Measurements from ENCODE around the gene RTN3.
"Not testable (repeated sequence)": the region's sequence is repeated elsewhere in the genome, so short reads cannot be mapped to it uniquely, and the experiment has no call there.

Gene RTN3

GRCh38 chr11:63683133-63683991 is 2.1 kb downstream of the RTN3 start:
- no peak for DNase-seq

DNA sequence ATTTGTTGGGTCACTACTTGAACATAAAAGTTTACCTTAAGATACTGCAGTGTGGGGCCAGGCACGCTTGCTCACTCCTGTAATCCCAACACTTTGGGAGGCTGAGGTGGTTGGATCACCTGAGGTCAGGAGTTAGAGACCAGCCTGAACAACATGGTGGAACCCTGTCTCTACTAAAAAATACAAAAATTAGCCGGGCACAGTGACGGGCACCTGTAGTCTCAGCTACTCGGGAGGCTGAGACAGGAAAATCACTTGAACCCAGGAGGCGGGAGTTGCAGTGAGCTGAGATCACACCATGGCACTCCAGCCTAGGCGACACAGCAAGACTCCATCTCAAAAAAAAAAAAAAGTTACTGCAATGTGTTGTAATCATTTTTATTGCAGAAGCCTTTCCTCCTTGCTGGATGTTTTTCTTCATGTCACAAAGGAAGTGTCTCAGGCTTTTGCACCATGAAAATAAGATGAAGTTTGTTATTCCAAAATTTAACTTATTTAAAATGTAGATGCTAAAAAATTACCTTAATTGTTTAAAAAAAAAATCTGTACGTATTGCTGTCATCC is 3.9 kb downstream of the RTN3 start:
- DNase-seq, result not testable (repeated sequence)

DNA sequence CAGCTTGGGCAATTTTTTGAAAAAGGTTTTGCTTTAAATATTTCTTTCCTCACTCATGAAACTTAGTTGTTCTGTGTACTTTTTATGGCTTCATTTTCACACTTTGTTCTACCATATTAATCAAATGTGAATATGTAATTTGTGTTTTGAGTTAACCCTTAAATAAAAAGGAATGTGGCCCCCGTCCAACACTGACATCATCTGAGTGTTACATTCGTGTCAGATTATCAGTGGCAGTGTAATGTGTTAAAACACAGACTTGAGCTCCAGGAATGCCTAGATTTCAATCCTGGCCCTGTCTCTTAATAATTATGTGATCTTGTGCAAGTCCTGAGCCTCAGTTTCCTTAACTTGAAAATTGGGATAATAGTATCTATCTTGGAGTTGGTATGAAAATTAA is 5.6 kb downstream of the RTN3 start:
- DNase-seq, result no peak

GRCh38 chr11:63687845-63688244 is 6.5 kb downstream of the RTN3 start:
- DNase-seq, result no peak

DNA sequence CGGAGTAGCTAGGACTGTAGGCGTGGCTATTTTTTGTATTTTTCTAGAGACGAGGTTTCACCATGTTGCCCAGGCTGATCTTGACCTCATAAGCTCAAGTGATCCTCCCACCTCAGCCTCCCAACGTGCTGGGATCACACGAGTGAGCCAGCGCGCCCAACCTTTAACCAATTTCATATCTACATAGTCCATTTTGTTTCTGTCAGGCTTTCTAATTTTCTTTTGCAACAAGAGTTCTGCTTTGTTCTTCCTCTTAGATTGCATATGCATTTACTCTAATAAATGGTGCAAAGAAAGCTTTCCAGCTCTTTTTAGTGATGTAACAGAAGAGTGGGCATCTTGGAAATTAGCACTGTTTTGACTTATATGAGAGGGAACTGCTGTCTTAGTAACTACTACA is 13.3 kb downstream of the RTN3 start:
- no peak for DNase-seq

GRCh38 chr11:63698976-63699733 is 17.9 kb downstream of the RTN3 start:
- DNase-seq, result no peak

GRCh38 chr11:63699896-63700295 is 18.6 kb downstream of the RTN3 start:
- no peak for DNase-seq

DNA sequence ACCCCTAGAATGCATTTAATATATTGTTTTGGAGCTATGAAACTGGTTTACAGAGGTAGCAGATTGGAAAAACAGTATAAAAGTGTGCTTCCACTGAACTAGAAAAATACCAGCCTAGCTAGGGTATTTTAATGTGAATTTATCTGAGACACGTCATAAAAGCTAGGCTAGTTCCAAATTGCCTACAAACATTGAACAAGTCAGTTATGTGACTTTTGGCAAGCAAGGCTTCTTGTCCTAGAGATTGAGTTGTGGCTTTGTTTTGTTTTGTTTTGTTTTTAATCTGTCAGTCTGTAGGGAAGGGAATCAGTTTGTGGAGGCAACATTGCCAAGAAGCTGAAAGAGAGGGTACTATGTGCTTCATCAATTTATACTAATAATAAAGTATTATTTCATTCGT is 24.2 kb downstream of the RTN3 start:
- DNase-seq, result no peak

DNA sequence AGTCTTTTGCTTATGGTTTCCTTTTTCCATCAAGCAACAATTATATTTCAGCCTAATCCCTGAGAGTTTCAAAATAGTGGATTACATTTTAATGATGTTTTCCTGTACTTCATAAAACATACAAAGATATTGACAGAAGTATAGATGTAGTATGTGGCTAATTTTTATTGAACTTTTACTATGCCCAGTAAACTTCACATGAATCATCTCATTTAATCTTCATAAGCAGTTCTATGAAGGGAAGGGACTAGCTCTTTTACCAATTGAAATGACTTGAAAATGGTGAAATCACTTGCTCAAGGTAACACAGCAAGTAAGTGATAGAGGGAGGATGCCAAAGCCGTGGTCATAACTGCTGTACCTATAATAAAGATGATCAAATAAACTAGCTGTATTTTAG is 27.5 kb downstream of the RTN3 start:
- no peak for DNase-seq

DNA sequence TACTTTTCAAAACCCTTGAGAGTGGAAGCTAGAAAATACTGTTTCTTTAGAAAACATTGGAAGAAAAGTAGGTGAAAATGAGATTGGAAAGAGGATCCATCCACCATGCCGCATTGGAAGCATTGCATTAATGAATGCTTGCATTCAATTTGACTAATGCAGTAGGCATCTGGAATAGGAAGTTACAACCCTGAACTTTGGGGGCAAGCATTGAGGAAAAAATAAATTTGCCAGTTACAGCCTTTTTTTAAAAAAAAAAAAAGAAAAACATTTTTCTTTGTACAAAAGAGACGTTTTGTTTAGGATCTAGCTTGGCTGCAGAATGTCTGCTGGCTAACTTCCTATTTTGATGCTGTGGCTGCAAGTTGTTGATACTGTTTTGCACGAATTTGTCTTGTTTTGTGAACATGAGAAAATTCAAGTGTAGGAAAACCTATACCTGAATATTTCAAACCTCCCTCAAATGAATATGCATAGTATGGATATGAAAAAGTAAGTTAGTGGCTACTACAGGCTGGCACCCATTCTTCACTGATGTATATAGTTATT is 28.1 kb downstream of the RTN3 start:
- no peak for DNase-seq

GRCh38 chr11:63710476-63711217 is 29.3 kb downstream of the RTN3 start:
- no peak for DNase-seq

- DNase-seq, result no peak
Measured at GRCh38 chr11:63711838-63712237, 30.5 kb downstream of the RTN3 start.

GRCh38 chr11:63713766-63714165 is 32.5 kb downstream of the RTN3 start:
- no peak for DNase-seq

DNA sequence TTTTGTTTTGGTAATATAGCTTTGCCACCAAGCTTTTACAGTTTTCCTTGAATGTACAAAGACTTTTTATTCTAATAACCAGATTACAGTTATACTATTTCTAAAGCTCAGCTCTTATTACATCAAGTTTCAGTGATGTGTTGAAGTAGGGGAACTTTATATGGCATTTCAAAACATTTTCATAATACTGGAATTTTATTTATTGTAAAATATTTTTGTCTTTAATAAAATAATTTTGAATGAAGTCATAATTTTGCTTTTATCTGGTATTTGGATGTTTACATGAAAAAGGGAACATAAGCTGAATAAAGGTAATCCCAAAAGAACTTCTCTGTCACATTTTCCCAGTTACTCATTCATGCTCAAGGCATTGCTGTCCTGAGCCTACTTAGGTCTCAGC is 34.7 kb downstream of the RTN3 start:
- no peak for DNase-seq

DNA sequence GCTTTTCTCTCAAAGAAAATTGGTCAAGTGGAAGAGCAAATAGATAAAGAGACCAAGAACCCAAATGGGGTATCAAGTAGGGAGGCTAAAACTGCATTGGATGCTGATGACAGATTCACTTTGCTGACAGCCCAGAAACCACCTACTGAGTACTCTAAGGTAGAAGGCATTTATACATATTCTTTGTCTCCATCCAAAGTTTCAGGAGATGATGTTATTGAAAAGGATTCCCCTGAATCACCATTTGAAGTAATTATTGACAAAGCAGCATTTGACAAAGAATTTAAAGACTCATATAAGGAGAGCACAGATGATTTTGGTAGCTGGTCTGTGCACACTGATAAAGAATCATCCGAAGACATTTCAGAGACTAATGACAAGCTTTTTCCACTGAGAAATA is 37.7 kb downstream of the RTN3 start:
- DNase-seq, result no peak

DNA sequence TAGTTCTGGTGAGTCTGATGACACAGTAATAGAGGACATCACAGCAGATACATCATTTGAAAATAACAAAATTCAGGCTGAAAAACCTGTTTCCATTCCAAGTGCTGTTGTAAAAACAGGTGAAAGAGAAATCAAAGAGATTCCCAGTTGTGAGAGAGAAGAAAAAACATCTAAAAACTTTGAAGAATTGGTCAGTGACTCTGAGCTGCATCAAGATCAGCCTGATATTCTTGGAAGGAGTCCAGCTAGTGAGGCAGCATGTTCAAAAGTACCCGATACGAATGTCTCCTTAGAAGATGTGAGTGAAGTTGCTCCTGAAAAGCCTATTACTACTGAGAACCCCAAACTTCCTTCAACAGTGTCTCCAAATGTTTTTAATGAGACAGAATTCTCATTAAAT is 38.7 kb downstream of the RTN3 start:
- DNase-seq, result no peak

DNA sequence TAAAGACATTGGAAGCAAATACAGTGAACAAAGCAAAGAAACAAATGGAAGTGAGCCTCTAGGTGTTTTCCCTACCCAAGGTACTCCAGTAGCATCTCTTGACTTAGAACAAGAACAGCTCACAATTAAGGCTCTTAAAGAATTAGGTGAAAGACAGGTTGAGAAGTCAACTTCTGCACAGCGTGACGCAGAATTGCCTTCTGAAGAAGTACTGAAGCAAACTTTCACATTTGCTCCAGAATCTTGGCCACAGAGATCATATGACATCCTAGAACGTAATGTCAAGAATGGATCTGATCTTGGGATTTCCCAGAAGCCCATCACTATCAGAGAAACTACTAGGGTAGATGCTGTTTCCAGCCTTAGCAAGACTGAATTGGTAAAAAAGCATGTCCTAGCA is 39.3 kb downstream of the RTN3 start:
- DNase-seq, result no peak

- no peak for DNase-seq
Measured at GRCh38 chr11:63729326-63729725, 48.0 kb downstream of the RTN3 start.

- no peak for DNase-seq
Measured at GRCh38 chr11:63736864-63737263, 55.6 kb downstream of the RTN3 start.

- DNase-seq, result no peak
Measured at GRCh38 chr11:63737718-63738117, 56.4 kb downstream of the RTN3 start.

DNA sequence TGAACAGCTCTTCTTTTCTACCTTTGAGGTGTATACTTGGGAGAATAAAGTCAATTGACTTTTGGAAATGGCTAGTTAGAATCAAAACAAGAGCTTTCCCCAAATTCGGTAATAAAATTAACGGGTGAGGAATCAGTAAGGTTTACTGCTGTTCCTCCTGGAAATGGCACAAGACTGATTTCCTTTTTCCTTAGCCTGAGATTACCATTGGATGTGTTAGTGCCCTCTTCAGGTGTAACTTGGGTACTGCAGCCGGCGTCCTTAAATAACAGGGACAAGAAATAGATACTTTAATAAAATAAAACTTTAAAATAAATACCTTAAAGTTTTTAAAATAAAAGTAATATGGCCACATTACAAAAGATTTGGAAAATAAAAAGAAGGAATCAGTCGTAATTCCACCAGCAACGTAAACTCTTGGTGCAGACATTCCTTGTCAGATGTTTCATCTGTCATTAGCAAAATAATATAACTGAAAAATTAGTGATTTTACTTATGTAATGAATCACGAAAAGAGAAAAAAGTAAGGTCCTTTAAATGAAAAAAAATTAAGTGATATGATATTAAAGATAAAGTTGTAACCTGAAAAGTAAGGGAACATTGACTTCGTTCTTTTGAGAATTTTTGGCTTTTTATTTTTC is 57.5 kb downstream of the RTN3 start:
- DNase-seq, result peak; percentile 72

Measured in NCI-H1092 treated with DMSO at 0.1 percent for 48 hours (cell line).